WTC11 (cell line): ENCODE measurements around the gene MCF2L. TPM values are rescaled to one million over a fixed set of nuclear protein-coding genes. Genes with fewer than 3 reads are reported as not detected.
"Not testable (repeated sequence)": the region's sequence is repeated elsewhere in the genome, so short reads cannot be mapped to it uniquely, and the experiment has no call there.

Source experiments
- ATAC-seq: fragments of 200-7000 bp; cut with Tn5 transposase; 2 replicates; pipeline ENCODE4 v1.10.0; 2021; ENCODE audit warnings: mild to moderate bottlenecking, moderate library complexity
- CTCF ChIA-PET: fragments of 300-600 bp; sonication (Branson Sonifier 250); formaldehyde crosslinking; loops from one replicate; lab custom pipeline; 2021; ENCODE audit warnings: antibody characterized with exemption; lab: Charles Lee
- POLR2A ChIA-PET: fragments of 350-600 bp; sonication (Branson Sonifier 250); formaldehyde crosslinking; loops from one replicate; lab custom pipeline; 2021; ENCODE audit warnings: antibody characterized with exemption; lab: Charles Lee
- DNase-seq: peaks from one replicate; pipeline ENCODE4 v3.0.0; 2021; ENCODE audit warnings: low spot score
- H3K27ac Mint-ChIP-seq: 2 replicates; pipeline ENCODE4 v1.8.0; 2021; ENCODE audit warnings: mixed read lengths
- H3K27me3 Mint-ChIP-seq: 2 replicates; pipeline ENCODE4 v1.8.0; 2021; ENCODE audit warnings: low read depth, mild to moderate bottlenecking, moderate library complexity, mixed read lengths
- H3K36me3 Mint-ChIP-seq: 2 replicates; pipeline ENCODE4 v1.8.0; 2021; ENCODE audit warnings: mixed read lengths
- H3K4me1 Mint-ChIP-seq: 2 replicates; pipeline ENCODE4 v1.8.0; 2022; ENCODE audit warnings: mixed read lengths
- H3K4me3 Mint-ChIP-seq: 2 replicates; pipeline ENCODE4 v1.8.0; 2021; ENCODE audit warnings: mild to moderate bottlenecking, moderate library complexity, mixed read lengths
- H3K9me3 Mint-ChIP-seq: 2 replicates; pipeline ENCODE4 v1.8.0; 2021; ENCODE audit warnings: mixed read lengths
- ATF1 ChIP-seq: sonication (generic); formaldehyde crosslinking; IDR thresholded peaks from 2 replicates; pipeline ENCODE4 v1.8.1; 2023; ENCODE audit warnings: mild to moderate bottlenecking, moderate library complexity, missing genetic modification reagents
- ATF3 ChIP-seq: sonication (generic); formaldehyde crosslinking; conservative IDR thresholded peaks from 2 replicates; pipeline ENCODE4 v1.8.1; 2022; ENCODE audit warnings: mild to moderate bottlenecking, missing genetic modification reagents
- CBFB ChIP-seq: sonication (generic); formaldehyde crosslinking; IDR thresholded peaks from 2 replicates; pipeline ENCODE4 v1.8.1; 2022; ENCODE audit warnings: mild to moderate bottlenecking, low read depth, missing genetic modification reagents
- CREB1 ChIP-seq: sonication (generic); formaldehyde crosslinking; IDR thresholded peaks from 2 replicates; pipeline ENCODE4 v1.8.0; 2023; ENCODE audit warnings: mild to moderate bottlenecking, missing genetic modification reagents
- CTCF ChIP-seq: fragments of 200-600 bp; IDR thresholded peaks from 2 replicates; pipeline ENCODE4 v1.8.0; 2022; ENCODE audit warnings: antibody characterized with exemption
- ETV6 ChIP-seq: sonication (generic); formaldehyde crosslinking; IDR thresholded peaks from 2 replicates; pipeline ENCODE4 v1.8.1; 2022; ENCODE audit warnings: mild to moderate bottlenecking, missing genetic modification reagents
- GABPB1 ChIP-seq: sonication (generic); formaldehyde crosslinking; IDR thresholded peaks from 2 replicates; pipeline ENCODE4 v1.8.1; 2023; ENCODE audit warnings: mild to moderate bottlenecking, missing genetic modification reagents
- GTF2I ChIP-seq: fragments of 250-450 bp; sonication (Bioruptor Pico); conservative IDR thresholded peaks from 2 replicates; pipeline ENCODE4 v1.4.0; 2021; ENCODE audit warnings: mild to moderate bottlenecking
- IRF1 ChIP-seq: sonication (generic); formaldehyde crosslinking; IDR thresholded peaks from 2 replicates; pipeline ENCODE4 v1.8.0; 2023; ENCODE audit warnings: missing genetic modification reagents
- NFATC4 ChIP-seq: fragments of 250-450 bp; sonication (Bioruptor Pico); IDR thresholded peaks from 2 replicates; pipeline ENCODE4 v1.9.0; 2021; ENCODE audit warnings: mild to moderate bottlenecking
- PREB ChIP-seq: sonication (generic); formaldehyde crosslinking; IDR thresholded peaks from 2 replicates; pipeline ENCODE4 v1.8.1; 2022; ENCODE audit warnings: mild to moderate bottlenecking, missing genetic modification reagents, moderate library complexity, borderline replicate concordance
- RORB ChIP-seq: fragments of 250-450 bp; sonication (Bioruptor Pico); IDR thresholded peaks from 2 replicates; pipeline ENCODE4 v1.9.0; 2021; ENCODE audit warnings: mild to moderate bottlenecking
- SOX15 ChIP-seq: fragments of 250-450 bp; sonication (Bioruptor Pico); IDR thresholded peaks from 2 replicates; pipeline ENCODE4 v1.9.0; 2021; ENCODE audit warnings: mild to moderate bottlenecking
- STAT6 ChIP-seq: sonication (generic); formaldehyde crosslinking; conservative IDR thresholded peaks from 2 replicates; pipeline ENCODE4 v1.8.1; 2023; ENCODE audit warnings: mild to moderate bottlenecking, low read depth, missing genetic modification reagents, moderate library complexity
- ZNF121 ChIP-seq: sonication (generic); formaldehyde crosslinking; IDR thresholded peaks from 2 replicates; pipeline ENCODE4 v1.8.0; 2023; ENCODE audit warnings: missing genetic modification reagents
- ZNF138 ChIP-seq: sonication (generic); formaldehyde crosslinking; conservative IDR thresholded peaks from 2 replicates; pipeline ENCODE4 v1.8.1; 2022; ENCODE audit warnings: mild to moderate bottlenecking, moderate library complexity, missing genetic modification reagents
- ZNF232 ChIP-seq: sonication (generic); formaldehyde crosslinking; IDR thresholded peaks from 2 replicates; pipeline ENCODE4 v1.8.0; 2022; ENCODE audit warnings: mild to moderate bottlenecking, missing genetic modification reagents
- ZNF423 ChIP-seq: fragments of 250-450 bp; sonication (Bioruptor Pico); IDR thresholded peaks from 2 replicates; pipeline ENCODE4 v2.1.2; 2022; ENCODE audit warnings: mild to moderate bottlenecking, moderate library complexity
- total RNA-seq: library from RNA; stranded (reverse); gene quantifications from 3 replicates; pipeline ENCODE4 v1.2.3, GENCODE V29; 2021

Gene MCF2L
- total RNA-seq, 1 experiment from 2014 or later, result 34.8 TPM

GRCh38 chr13:113029487-113030258 lies 60.7 kb downstream of the MCF2L start:
- Mint-ChIP-seq H3K27ac (no peak overlapping the region), H3K4me1 (no peaks in the 10 kb centered on the region), H3K27me3 (no peaks in the 10 kb centered on the region), H3K36me3 (peaks cover 7% of the 10 kb centered on the region), H3K4me3 (no peak overlapping the region), H3K9me3 (no peaks in the 10 kb centered on the region)
- CTCF ChIA-PET, result interaction anchor here (0.5 to 6.3 kb wide), 65 partner anchors 9 to 493 kb away, joined by 3 to 72 read pairs (median 4); partner anchors contain the start of genes CUL4A, F10 and MCF2L
- ATAC-seq (peak; percentile 92), DNase-seq (peak; percentile 90)
- POLR2A ChIA-PET, result no interaction called here
- no peak for TF ChIP-seq PREB (CRISPR knock-in tag)
- no peak for TF ChIP-seq GABPB1
- TF ChIP-seq GTF2I (CRISPR knock-in tag), result no peak
- no peak for TF ChIP-seq ZNF232 (CRISPR knock-in tag)
- TF ChIP-seq ZNF121 (CRISPR knock-in tag), result no peak
- no peak for TF ChIP-seq SOX15
- TF ChIP-seq ZNF423 (CRISPR knock-in tag), result peak; percentile 92
- TF ChIP-seq ATF1 (CRISPR knock-in tag), result no peak
- no peak for TF ChIP-seq STAT6 (CRISPR knock-in tag)
- peak; percentile 89 for TF ChIP-seq CTCF
- TF ChIP-seq CREB1 (CRISPR knock-in tag), result no peak
- TF ChIP-seq RORB, result no peak
- TF ChIP-seq NFATC4, result no peak
- TF ChIP-seq ETV6 (CRISPR knock-in tag), result no peak
- TF ChIP-seq, all 79 proteins: peak for 2

GRCh38 chr13:113030259-113030640 lies 61.2 kb downstream of the MCF2L start:
- CTCF ChIA-PET, result interaction anchor here (0.6 to 6.3 kb wide), 11 partner anchors 12 to 493 kb away, joined by 3 to 72 read pairs (median 6); no protein-coding TSS in a partner anchor
- H3K27me3 Mint-ChIP-seq, H3K36me3 Mint-ChIP-seq, H3K27ac Mint-ChIP-seq, H3K4me3 Mint-ChIP-seq, H3K4me1 Mint-ChIP-seq, H3K9me3 Mint-ChIP-seq, ATAC-seq, DNase-seq, POLR2A ChIA-PET: not testable (repeated sequence)

- POLR2A ChIA-PET, result no interaction called here
- no peak for TF ChIP-seq ZNF138 (CRISPR knock-in tag)
- no peak for TF ChIP-seq IRF1 (CRISPR knock-in tag)
- no peak for TF ChIP-seq CBFB (CRISPR knock-in tag)
- no peak for TF ChIP-seq ATF3 (CRISPR knock-in tag)
- H3K27me3 Mint-ChIP-seq, result no peaks in the 10 kb centered on the region
- no peak overlapping the region for H3K27ac Mint-ChIP-seq
- no peak for DNase-seq
- H3K4me1 Mint-ChIP-seq, result no peaks in the 10 kb centered on the region
- H3K9me3 Mint-ChIP-seq, result no peaks in the 10 kb centered on the region
- H3K4me3 Mint-ChIP-seq, result no peak overlapping the region
- H3K36me3 Mint-ChIP-seq, result peaks cover 7% of the 10 kb centered on the region
- CTCF ChIA-PET, result interaction anchor here (1.2 to 6.3 kb wide), 3 partner anchors 12 to 88 kb away, joined by 3 to 72 read pairs (median 9); no protein-coding TSS in a partner anchor
- ATAC-seq, result no peak
These were observed 62.5 kb downstream of the MCF2L start for GRCh38 chr13:113031465-113031864.
